Upper lobe of right lung (tissue), 1 donor: ENCODE results near the gene PTH2R. TPM values are rescaled to one million over a fixed set of nuclear protein-coding genes. Genes with fewer than 3 reads are reported as not detected.
A peak's percentile ranks its signal among the peaks of the same experiment; 100 is the strongest.
"Not testable (repeated sequence)": the region's sequence is repeated elsewhere in the genome, so short reads cannot be mapped to it uniquely, and the experiment has no call there.

Experiments
- ATAC-seq: fragments of 200-7000 bp; cut with Tn5 transposase; one replicate; pipeline ENCODE4 v1.9.1; 2020; ENCODE audit warnings: mild to moderate bottlenecking, moderate library complexity
- DNase-seq: peaks from one replicate; pipeline ENCODE4 v3.0.0-alpha.2; 2020
- H3K27ac ChIP-seq: fragments of 200-600 bp; one replicate; pipeline ENCODE4 v1.8.0; 2022
- H3K27me3 ChIP-seq: fragments of 200-600 bp; one replicate; pipeline ENCODE4 v1.8.0; 2022; ENCODE audit warnings: mild to moderate bottlenecking
- H3K36me3 ChIP-seq: fragments of 200-600 bp; one replicate; pipeline ENCODE4 v1.8.0; 2022
- H3K4me1 ChIP-seq: fragments of 200-600 bp; one replicate; pipeline ENCODE4 v1.8.0; 2022
- H3K4me3 ChIP-seq: fragments of 200-600 bp; one replicate; pipeline ENCODE4 v1.8.0; 2022; ENCODE audit warnings: mild to moderate bottlenecking
- H3K9me3 ChIP-seq: fragments of 200-600 bp; one replicate; pipeline ENCODE4 v1.8.0; 2022
- CTCF ChIP-seq: fragments of 200-600 bp; IDR thresholded peaks from one replicate; pipeline ENCODE4 v1.8.0; 2022; ENCODE audit warnings: antibody characterized with exemption
- intact Hi-C: fragments of 100-400 bp; cut with DNase I; formaldehyde crosslinking; loops from one replicate; pipeline ENCODE4 v1.11.0; 2022
- total RNA-seq: library from RNA; stranded (reverse); fragmentation: NEBNext Ultra II Directional; extraction: Animal tissue kit (Norgen Biotek cat#: 25700); gene quantifications from one replicate; pipeline ENCODE4 v1.2.1, GENCODE V29; 2021
- donor health status: DM: no; HTN: yes; CAD: no; lungs with severe emphysema.

The PTH2R gene
- total RNA-seq, 1 donor from 2014 or later = not detected

- Histone ChIP-seq H3K27me3 (no peaks in the 10 kb centered on the region), H3K36me3 (no peaks in the 10 kb centered on the region), H3K4me3 (no peak overlapping the region), H3K4me1 (no peaks in the 10 kb centered on the region), H3K9me3 (no peaks in the 10 kb centered on the region), H3K27ac (no peak overlapping the region)
- intact Hi-C loops = no loop called here
- no peak for DNase-seq
- TF ChIP-seq CTCF = no peak
- ATAC-seq = no peak
These were observed 35.5 kb upstream of the PTH2R start for GRCh38 chr2:208370881-208371633.

GRCh38 chr2:208371634-208371935, 35.0 kb upstream of the PTH2R start:
- no peaks in the 10 kb centered on the region for H3K9me3 ChIP-seq
- H3K36me3 ChIP-seq = no peaks in the 10 kb centered on the region
- H3K4me1 ChIP-seq = no peaks in the 10 kb centered on the region
- no peak overlapping the region for H3K4me3 ChIP-seq
- intact Hi-C loops = no loop called here
- TF ChIP-seq CTCF = no peak
- H3K27ac ChIP-seq = no peak overlapping the region
- ATAC-seq (no peak), DNase-seq (no peak)
- no peaks in the 10 kb centered on the region for H3K27me3 ChIP-seq

GRCh38 chr2:208373460-208374089, 33.0 kb upstream of the PTH2R start:
- Histone ChIP-seq H3K4me1 (no peaks in the 10 kb centered on the region), H3K4me3 (no peak overlapping the region), H3K36me3 (no peaks in the 10 kb centered on the region), H3K9me3 (no peaks in the 10 kb centered on the region), H3K27ac (no peak overlapping the region), H3K27me3 (no peaks in the 10 kb centered on the region)
- ATAC-seq = peak; percentile 80
- peak; percentile 87 for TF ChIP-seq CTCF
- no peak for DNase-seq
- intact Hi-C loops = no loop called here

GRCh38 chr2:208375491-208376068, 31.0 kb upstream of the PTH2R start:
- no peak for TF ChIP-seq CTCF
- no peaks in the 10 kb centered on the region for H3K36me3 ChIP-seq
- intact Hi-C loops = no loop called here
- H3K27ac ChIP-seq = no peak overlapping the region
- ATAC-seq (no peak), DNase-seq (no peak)
- H3K4me1 ChIP-seq = no peaks in the 10 kb centered on the region
- no peaks in the 10 kb centered on the region for H3K27me3 ChIP-seq
- no peaks in the 10 kb centered on the region for H3K9me3 ChIP-seq
- no peak overlapping the region for H3K4me3 ChIP-seq

GRCh38 chr2:208377344-208377860, 29.2 kb upstream of the PTH2R start:
- ATAC-seq, H3K36me3 ChIP-seq, H3K9me3 ChIP-seq, H3K27me3 ChIP-seq, H3K4me3 ChIP-seq, intact Hi-C loops, H3K4me1 ChIP-seq, H3K27ac ChIP-seq, DNase-seq: not testable (repeated sequence)

- H3K4me1 ChIP-seq = no peaks in the 10 kb centered on the region
- intact Hi-C loops = no loop called here
- H3K36me3 ChIP-seq = no peaks in the 10 kb centered on the region
- no peak for TF ChIP-seq CTCF
- H3K27me3 ChIP-seq = no peaks in the 10 kb centered on the region
- no peaks in the 10 kb centered on the region for H3K9me3 ChIP-seq
- H3K4me3 ChIP-seq = no peak overlapping the region
- no peak overlapping the region for H3K27ac ChIP-seq
- DNase-seq (no peak), ATAC-seq (no peak)
These were observed 27.4 kb upstream of the PTH2R start for GRCh38 chr2:208379192-208379591.
